WI38 (cell line): ENCODE results near the gene PSMA5.

Experiments used
- H3K4me3 ChIP-seq: 2 replicates; pipeline ENCODE4 v1.5.1; 2011; ENCODE audit warnings: low read depth, mild to moderate bottlenecking, control low read depth, low read length
- CTCF ChIP-seq: IDR thresholded peaks from 2 replicates; pipeline ENCODE4 v1.5.1; 2012; ENCODE audit warnings: low read depth, mild to moderate bottlenecking, control low read depth, low read length

Gene PSMA5

GRCh38 chr1:109389638-109390341, 36.5 kb downstream of the PSMA5 start:
- no peak for TF ChIP-seq CTCF
- no peak overlapping the region for H3K4me3 ChIP-seq

- H3K4me3 ChIP-seq, result no peak overlapping the region
- TF ChIP-seq CTCF, result no peak
Measured at GRCh38 chr1:109388884-109389637, 37.2 kb downstream of the PSMA5 start.

GRCh38 chr1:109388208-109388711, 38.0 kb downstream of the PSMA5 start:
- H3K4me3 ChIP-seq, result no peak overlapping the region
- TF ChIP-seq CTCF, result no peak

GRCh38 chr1:109386054-109386717, 40.1 kb downstream of the PSMA5 start:
- TF ChIP-seq CTCF, result no peak
- H3K4me3 ChIP-seq, result no peak overlapping the region

GRCh38 chr1:109385417-109385816, 40.8 kb downstream of the PSMA5 start:
- TF ChIP-seq CTCF, result no peak
- H3K4me3 ChIP-seq, result no peak overlapping the region

GRCh38 chr1:109383854-109384253, 42.4 kb downstream of the PSMA5 start:
- no peak for TF ChIP-seq CTCF
- no peak overlapping the region for H3K4me3 ChIP-seq
